Stromal cell of bone marrow (primary cell): Measurements from ENCODE around the gene SNRNP35.
"Not testable (repeated sequence)": the region's sequence is repeated elsewhere in the genome, so short reads cannot be mapped to it uniquely, and the experiment has no call there.

Experiments
- DNase-seq: peaks from one replicate; pipeline ENCODE4 v3.0.0-alpha.2; 2012; ENCODE audit warnings: low read depth

SNRNP35 gene

DNA sequence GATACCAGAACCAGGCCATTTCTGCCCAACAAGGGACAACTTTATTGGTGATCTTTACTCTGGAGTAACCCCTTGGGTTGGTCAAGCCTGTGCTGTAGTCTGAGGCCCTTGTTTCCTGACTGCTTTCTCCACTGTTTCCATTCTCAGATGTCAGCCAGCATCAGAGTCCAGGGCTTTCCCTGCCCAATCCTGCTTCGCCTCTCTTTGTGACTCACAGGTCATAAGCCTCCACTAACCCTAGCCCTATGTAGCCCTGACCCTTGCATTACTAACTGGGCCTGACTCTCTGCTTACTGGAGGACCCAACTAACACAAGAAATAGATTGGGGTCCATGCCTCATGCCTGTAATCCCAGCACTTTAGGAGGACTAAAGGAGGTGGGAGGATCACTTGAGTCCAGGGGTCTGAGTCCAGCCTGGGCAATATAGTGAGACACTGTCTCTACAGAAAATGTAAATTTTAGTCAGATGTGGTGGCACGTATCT is 8.6 kb upstream of the SNRNP35 start:
- DNase-seq: no peak

DNA sequence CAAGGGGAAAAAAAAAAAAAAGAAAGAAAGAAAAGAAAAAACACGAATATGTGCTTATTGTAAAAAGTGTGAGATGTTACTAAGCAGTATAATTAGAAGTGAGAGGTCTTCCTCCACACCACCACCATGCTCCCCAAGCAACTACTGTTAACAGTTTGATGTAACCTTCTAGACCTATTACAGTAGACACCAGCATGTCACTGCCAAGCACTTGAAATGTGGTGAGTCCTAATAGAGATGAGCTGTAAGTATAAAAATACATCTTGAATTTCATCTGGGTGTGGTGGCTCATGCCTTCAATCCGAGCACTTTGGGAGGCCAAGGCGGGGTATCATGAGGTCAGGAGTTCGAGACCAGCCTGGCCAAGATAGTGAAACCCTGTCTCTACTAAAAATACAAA is 8.1 kb upstream of the SNRNP35 start:
- no peak for DNase-seq

DNA sequence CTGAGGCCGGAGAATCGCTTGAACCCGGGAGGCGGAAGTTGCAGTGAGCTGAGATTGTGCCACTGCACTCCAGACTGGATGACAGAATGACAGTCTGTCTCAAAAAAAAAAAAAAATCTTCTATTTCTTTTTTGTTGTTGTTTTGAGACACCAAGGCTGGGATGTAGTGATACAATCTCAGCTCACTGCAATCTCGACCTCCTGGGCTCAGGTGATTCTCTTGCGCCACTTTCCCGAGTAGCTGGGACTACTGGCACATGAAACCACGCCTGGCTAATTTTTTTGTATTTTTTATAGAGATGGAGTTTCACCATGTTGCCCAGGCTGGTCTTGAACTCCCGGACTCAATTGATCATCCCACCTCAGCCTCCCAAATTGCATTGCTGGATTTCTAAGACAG is 7.3 kb upstream of the SNRNP35 start:
- DNase-seq: no peak

DNA sequence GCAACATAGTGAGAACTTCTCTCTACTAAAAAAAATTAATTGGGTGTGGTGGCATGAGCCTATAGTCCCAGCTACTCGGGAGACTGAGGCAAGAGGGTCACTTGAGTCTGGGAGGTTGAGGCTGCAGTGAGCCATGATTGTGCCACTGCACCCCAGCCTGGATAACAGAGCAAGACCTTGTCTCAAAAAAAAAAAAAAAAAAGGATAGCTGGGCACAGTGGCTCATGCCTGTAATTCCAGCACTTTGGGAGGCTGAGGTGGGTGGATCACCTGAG is 5.7 kb upstream of the SNRNP35 start:
- not testable (repeated sequence) for DNase-seq

DNA sequence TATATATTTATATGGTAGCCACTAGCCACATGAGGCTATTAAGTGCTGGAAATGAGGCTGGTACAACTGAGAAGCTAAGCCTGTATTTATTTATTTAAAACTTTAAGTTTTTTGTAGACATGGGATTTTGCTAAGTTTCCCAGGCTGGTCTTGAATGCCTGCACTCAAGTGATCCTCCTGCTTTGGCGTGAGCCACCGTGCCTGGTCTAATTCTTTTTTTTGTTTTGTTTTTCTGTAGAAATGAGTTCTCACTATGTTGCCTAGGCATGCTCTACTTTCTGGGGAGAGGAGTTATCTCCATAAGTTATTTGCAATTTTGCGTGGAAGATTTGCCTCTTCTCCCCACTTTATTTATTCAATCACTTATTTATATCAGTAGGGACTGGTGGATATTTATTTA is 4.8 kb upstream of the SNRNP35 start:
- no peak for DNase-seq

DNA sequence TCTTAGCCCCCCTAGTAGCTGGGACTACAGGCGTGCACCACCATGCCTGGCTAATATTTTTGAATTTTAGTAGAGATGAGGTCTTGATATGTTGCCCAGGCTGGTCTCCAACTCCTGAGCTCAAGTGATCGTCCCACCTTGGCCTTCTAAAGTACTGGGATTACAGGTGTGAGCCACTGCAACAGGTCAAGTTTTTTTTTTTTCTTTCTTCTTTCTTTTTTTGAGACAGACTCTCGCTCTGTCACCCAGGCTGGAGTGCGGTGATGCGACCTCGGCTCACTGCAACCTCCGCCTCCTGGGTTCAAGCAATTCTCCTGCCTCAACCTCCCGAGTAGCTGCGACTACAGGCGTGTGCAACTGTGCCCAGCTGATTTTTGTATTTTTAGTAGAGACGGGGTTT is 5.2 kb downstream of the SNRNP35 start:
- not testable (repeated sequence) for DNase-seq

DNA sequence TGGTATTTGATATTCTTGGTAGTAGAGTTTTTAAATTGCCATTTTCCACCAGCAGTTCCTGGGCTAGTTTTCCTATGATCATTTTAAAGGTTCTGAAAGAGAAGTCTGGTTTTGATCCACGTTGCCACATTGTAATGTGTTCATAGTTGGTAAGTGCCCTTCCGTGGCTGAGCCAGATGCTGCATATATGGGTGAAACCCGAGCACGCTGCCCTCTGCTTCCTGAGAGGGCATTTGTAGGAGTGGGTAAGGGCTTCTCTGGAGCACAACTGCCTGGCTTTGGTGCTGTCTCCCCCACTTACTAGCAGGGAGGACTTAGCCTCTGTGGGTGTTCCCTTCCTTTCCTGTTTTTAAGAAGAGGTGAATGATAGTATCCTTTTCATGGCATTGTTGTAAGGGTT is 7.1 kb downstream of the SNRNP35 start:
- DNase-seq: no peak

DNA sequence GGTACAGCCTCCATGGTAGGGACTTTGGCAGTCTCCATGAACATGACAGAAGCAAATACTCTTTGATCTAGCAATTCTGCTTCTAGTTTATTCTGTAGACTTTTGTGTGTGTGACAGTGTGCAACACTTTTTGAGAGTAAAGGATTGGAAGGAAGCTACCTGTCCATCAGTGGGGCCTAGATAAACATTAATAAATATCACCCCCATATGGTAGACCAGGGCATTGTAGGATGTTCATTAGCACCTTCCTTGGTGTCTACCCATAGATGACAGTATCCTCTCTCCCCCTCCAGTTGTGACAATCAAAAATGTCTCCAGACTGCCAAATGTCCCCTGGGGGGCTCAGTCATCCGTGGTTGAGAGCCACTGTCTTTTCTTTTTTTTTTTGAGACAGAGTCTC is 10.8 kb downstream of the SNRNP35 start:
- no peak for DNase-seq

DNA sequence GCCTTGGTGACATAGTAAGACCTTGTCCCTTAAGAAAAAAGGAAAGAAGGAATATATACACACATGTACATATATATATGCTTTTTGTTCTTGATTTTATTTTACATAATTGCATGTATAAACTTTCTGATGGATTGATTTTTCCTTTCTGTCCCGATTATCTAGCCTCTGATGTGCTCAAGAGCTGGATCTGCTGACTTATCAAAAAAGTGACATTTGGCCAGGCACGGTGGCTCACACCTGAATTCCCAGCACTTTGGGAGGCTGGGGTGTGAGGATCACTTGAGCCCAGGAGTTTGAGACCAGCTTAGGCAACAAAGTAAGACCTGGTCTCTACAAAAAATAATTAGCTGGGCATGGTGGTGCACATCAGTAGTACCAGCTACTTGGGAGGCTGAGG is 12.0 kb downstream of the SNRNP35 start:
- no peak for DNase-seq

DNA sequence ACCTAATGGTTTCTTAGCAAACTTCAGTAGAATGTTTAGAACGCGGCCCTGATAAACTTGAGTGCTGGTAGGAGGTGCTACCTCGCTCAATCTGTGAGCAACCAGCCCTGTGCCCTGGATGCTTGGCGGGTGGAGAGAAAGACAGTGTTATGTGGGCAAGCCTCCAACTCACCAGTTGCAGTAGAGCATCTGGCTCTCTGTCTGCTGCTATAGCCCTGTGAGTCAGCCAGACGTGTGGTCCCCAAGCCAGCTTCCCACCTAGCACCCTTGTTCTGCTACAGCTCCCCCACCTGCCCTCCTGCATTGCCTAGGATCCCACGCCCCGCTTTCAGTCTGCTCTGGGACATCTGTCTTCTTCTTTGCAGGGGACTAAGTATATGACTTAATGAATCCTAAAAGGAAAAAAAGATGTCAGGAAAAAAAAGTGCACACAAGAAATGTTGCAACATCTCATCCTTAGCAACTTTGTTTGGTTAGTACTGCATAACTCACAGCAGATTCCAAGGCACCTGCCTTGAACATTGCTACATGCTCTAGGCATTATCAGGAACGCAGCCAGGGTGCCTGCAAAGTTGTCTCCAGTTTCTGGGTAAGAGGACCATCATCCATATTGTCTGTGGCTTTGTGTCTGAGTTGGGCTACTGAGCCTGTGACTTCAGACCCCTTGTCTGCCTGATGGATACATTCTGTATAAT is 13.6 kb downstream of the SNRNP35 start:
- no peak for DNase-seq

DNA sequence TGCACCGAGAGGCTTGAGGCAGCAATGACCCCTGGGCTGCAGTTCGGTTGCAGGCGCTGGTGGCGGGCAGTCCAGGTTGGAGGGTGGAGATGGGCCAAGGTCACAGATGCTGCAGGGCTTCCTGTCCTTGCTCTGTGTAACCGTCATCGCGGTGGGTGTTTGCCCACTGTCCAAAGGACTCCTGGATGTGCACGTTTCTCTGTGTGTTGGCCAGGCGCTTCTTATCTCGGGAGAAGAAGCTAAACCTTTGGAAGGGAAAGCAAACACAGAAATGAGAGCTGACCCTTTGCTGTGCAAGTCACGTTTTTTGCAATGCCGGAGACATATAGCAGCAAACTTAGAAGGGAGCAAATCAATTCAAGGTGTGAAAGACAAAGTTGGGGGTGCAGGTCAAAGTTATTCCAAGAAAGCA is 14.5 kb downstream of the SNRNP35 start:
- DNase-seq: no peak

DNA sequence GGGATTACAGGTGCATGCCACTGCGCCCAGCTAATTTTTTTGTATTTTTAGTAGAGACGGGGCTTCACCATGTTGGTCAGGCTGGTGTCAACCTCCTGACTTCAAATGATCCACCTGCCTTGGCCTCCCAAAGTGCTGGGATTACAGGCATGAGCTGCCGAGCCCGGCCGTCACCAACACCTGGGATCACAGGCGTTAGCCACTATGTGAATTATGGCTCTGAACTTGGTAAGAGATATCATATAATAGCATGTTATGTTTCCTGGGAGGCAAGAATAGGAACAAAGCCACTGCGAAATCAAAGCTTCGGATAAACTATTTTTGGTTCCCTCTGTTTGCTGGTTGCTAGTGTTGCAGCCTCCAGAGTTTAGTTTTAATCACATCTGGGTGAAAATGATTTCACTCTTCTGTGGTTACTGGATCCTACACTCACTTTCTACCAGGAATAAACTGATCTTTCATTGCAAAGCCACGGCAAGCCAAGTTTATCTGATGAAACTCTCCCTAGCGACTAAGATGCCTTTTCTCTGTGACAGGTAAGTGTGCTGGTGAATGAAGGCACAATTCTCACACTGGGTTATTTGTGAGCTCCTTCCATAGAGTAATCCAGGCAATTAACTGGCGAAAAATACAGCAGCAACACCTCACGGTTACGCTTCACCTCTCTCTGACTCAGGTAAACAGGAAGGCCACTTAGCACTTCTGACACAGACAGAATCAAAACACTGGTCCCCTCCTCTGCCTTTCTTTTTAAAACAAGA is 16.7 kb downstream of the SNRNP35 start:
- DNase-seq: no peak

DNA sequence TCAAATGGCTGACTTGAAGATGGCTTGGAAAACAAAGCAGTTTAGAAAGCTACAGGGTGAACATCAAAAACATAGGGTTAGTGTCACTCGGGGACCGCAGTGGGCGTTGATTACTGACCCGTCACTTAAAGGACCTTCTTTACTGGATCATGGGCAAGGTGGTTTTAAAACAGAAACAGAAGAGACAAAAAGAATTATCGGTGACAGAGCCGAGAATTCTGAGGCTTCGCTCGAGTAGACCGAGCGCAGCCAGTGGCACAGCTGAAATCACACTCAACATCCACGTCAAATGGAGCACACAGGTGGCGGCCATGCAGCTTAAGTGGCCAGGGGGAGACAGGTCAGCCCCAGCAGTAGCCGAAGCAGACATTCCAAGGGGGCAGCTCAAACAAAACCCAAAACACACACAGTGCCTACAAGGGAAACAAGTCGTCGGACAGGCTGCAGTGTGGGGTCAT is 17.3 kb downstream of the SNRNP35 start:
- DNase-seq: no peak

DNA sequence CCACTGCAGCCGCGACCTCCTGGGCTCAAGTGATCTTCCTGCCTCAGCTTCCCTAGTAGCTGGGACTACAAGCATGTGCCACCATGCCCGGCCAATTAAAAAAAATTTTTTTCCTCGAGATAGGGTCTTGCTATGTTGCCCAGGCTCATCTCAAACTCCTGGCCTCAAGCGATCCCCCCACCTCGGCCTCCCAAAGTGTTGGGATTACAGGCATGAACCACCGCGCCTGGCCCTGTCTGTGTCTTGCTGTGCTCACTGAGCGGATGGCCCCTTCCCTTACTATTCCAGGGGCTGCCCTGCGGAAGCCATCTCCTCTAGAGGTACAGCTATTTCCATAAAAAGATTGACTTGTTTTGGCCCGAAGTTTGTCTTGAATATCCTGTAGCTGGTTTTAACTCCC is 20.1 kb downstream of the SNRNP35 start:
- DNase-seq: no peak

DNA sequence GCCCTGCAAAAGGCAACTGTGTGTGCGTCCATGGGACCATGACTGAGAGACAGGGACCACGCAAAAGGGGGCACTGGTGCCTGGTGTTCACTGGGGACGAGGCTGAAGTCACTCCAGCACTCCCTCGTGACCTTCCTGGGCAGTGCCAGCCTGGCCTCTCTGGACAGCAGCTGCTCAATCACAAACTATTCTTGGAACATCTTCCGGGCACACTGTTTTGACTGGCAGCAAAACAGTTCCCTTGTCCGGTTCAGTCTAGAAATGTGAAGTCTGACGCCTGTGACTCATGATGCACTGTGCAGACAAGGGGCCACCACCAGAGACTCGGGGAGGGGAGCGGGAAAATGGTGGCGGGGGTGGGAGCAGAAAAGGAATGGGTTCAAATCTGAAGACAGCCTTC is 20.8 kb downstream of the SNRNP35 start:
- peak; percentile 70 for DNase-seq

DNA sequence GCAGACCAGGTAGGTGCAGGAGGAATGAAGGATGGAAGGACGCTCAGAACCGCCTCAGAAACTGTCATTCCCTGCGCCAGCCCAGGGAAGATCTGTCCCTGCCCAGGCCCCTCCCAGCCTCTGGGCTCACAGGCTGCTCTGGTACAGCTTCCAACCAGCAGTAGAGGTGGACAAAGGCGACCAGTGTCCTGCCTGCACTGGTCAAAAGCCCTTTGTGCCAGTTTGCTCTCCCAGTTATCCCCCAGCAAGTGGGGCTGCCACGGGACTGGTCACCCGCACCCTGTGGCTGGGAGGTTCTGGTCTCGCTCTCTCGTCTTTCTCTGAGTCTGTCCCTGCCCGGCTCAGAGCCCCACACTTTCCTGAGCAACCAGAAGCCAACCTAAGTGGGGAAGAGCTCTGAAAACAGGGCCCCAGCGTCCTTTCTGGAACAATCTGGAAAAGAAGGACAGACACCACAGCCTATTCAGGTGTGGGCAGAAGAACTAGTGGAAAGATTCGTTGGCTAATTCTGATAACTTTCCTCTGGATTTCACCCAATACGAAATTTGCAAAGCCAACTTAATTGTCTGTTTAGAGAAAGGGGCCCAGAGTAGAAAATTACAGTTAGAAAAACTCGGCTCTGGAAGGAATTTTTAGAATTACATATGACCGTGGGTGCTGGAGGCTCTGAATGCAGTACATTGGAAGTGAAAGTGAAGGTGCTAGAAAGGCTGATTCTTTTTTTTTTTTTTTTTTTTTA is 21.7 kb downstream of the SNRNP35 start:
- no peak for DNase-seq

DNA sequence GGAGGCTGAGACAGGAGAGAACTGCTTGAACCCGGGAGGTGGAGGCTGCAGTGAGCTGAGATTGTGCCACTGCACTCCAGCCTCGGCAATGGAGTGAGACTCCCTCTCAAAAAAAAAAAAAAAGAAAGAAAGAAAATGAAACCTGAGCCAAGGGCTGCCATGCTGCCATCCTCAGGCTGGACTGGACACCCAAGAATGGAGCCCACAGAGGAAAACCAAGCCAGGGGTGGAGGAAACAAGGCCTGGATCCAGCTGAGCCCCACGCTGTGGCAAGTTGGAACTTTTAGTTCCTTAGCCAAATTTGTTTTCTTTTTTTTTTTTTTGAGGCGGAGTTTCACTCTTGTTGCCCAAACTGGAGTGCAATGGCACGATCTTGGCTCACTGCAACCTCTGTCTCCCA is 23.3 kb downstream of the SNRNP35 start:
- not testable (repeated sequence) for DNase-seq

DNA sequence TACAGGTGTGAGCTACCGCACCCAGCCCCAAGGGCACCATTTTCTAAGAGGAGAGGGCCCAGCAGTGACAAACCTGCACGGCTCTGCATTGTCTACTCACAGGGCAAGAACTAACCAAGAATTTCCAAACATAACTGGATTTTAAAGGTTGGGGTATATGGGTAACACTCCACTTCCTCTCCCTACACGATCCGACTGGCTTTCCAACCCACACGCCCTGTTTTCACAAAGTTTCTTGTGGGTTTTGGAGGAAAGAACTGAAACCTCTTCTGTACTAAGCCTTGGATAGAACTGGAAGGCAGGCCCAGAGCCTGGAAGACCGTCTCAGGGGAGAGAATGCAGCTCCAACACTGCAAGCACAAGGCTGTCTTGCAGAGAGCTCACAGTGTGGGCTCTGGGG is 24.9 kb downstream of the SNRNP35 start:
- DNase-seq: no peak

DNA sequence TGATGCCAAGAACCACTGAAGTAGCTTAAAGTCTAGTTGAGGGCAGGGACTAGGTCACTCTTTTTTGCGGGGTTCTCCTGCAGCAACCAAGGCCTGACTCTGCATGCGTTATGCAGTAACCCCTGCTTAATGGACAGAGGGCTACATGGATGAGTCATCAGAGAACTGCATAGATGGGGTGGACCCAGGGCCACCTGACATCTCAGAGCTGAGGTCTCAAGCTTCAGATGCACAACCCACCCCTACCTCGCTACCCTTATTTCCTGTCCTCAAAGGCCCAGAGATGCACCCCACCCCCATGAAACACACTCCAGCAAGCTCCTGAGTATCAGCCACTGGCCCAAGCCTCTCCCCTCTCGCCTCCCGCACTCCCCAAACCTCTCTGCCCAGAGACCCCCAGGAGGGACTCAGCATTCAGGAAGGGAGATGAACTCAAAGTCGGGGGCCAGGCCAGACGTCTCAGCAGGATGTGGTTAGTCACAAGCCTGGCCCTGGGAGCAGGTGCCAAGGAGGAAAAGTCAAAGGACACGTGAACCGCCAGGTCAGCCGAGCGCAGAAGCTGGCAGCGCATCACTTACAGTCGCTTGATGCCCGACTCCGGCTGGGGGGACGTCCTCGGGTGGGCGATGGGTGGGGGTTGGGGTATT is 25.8 kb downstream of the SNRNP35 start:
- no peak for DNase-seq

DNA sequence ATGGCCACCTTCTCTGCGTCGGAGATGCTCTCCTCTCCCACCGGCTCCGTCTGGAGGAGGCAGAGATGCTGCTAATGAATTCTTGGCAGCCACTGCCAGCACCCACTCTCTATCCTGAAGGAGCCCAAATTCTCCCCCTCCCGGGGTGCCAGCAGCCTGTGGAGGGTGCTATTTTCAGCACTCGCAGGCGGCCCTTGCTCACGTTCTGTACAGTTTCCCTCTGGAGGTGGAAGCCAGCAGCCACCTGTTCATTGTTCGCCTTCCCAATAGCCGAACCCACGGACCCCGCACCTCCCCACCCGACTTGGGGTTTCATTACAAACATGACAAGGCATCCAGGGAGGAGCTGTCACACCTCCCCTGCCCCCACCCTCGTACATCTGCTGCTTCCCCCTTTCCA is 27.8 kb downstream of the SNRNP35 start:
- DNase-seq: no peak

DNA sequence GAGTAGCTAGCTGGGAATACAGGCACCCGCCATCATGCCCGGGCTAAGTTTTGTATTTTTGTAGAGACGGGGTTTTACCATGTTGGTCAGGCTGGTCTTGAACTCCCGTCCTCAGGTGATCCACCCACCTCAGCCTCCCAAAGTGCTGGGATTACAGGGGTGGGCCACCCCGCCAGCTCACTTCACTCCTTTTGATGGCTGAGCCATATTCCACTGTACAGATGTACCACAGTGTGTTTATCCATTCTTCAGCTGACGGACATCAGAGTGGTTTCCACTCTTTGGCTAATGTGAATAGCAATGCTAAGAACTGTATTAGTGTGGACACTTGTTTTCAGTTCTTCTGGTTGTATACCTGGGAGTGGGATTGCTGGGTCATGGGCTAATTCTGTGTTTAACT is 29.5 kb downstream of the SNRNP35 start:
- no peak for DNase-seq

DNA sequence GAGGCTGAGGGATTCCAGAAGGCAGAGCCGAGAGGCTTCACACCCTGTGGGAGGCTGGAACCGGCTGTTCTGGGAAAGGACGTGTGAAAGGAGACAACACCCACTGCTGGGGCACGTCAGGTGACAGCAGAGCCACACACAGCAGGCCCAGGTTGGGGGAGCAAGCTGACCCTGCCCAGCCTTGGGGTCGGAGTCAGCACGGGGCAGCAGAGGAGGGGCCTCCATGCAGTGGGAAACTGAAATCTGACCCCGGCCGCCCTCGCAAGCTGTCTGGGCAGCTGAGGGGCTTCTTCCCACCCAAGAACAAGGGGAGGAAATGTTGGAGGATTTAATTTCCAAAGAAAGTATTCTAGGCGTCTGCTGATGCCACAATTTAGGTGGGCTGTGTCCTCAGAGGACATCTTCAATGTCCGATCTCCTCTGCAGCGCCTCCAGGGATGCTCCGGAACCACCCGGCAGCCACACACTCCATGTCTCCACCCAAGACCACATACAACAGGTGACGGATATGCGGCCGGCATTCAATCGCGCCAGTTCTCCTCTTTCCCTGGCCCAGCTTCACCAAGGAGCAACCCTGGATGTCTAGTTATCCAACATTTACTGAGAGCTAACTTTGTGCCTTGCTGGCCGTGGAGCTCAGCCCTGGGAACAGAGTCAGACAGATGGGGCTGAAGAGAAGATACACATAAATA is 30.7 kb downstream of the SNRNP35 start:
- DNase-seq: no peak
